SK-MEL-5 (cell line): ENCODE measurements around the gene MCAT. TPM values are rescaled to one million over a fixed set of nuclear protein-coding genes. Genes with fewer than 3 reads are reported as not detected.

Experiments used
- DNase-seq: peaks from one replicate; pipeline ENCODE4 v3.0.0-alpha.2; 2016; ENCODE audit warnings: low read depth, low spot score
- in situ Hi-C: cut with HindIII; loops from 2 replicates; pipeline ENCODE4 v1.10.0; 2016; ENCODE audit warnings: low sequenced_read_pairs, high pct_unique_total_duplicates, low pct_unique_long_range_greater_than_20kb
- total RNA-seq: library from RNA; depleted of rRNA; stranded (reverse); fragments of >200 nt; shearing (Covaris generic); gene quantifications from 2 replicates; pipeline ENCODE4 v1.2.3, GENCODE V29; 2014; rRNA removed

Gene MCAT
- total RNA-seq, 1 experiment from 2014 or later, result 17.3 TPM

DNA sequence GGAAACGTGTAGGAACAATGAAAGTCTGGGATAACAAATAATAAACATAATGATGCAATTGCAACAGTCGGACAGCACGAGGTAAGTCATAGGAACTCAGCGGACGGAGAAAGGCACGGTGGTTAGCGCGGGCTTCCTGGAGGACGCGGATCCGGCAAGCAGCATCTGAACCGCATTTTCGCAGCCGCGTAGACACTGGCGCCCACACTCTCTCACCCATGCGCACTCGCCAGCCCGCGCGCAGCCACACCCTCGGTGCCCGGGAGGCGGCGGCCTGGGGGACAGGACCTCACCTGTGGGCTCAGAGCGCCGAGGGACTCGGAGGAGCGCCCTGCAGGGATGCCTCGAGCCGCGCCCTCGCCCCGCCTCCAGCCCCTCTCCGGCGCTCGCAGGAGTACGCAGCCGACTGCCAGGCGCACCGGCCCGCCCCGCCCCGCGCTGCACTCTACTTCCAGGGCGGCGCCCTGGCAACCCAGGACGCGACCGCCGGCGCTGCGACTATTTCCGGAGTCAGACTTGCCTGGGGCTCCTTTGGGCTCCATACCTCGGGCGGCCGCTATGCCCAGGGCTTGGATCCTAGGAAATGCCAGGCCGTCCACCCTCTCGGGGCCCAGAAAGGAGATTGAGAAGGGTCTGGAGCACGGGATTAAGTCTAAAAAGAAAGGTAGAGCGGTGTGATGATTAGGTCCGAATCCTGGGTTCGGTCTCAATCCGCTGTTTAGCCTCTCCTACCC lies 54.0 kb downstream of the MCAT start, which contains the start of gene TTLL1:
TTLL1 (minus strand) TSS at position 408 of the 734 bp plus-strand sequence. CDS start 13,805 bp downstream, outside the sequence.
- DNase-seq, result peak; percentile 91
- in situ Hi-C loops, result no loop called here

DNA sequence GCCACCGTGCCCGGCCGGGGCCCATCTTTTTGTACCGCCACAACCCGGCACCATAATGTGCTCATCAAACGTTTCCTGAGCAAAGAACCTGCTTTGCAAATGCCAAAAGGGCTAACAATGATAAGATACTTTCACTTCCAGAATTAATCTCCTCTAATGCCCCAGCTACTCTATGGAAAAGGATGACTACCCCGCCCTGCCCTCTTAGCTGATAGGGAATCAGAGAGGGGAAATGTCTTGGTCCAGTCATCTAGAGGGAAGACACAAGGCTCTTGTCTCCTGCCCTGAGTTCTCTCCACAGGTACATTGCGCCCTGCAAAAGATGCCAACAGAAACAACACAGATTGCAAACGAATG lies 54.6 kb downstream of the MCAT start:
- no peak for DNase-seq
- in situ Hi-C loops, result no loop called here

DNA sequence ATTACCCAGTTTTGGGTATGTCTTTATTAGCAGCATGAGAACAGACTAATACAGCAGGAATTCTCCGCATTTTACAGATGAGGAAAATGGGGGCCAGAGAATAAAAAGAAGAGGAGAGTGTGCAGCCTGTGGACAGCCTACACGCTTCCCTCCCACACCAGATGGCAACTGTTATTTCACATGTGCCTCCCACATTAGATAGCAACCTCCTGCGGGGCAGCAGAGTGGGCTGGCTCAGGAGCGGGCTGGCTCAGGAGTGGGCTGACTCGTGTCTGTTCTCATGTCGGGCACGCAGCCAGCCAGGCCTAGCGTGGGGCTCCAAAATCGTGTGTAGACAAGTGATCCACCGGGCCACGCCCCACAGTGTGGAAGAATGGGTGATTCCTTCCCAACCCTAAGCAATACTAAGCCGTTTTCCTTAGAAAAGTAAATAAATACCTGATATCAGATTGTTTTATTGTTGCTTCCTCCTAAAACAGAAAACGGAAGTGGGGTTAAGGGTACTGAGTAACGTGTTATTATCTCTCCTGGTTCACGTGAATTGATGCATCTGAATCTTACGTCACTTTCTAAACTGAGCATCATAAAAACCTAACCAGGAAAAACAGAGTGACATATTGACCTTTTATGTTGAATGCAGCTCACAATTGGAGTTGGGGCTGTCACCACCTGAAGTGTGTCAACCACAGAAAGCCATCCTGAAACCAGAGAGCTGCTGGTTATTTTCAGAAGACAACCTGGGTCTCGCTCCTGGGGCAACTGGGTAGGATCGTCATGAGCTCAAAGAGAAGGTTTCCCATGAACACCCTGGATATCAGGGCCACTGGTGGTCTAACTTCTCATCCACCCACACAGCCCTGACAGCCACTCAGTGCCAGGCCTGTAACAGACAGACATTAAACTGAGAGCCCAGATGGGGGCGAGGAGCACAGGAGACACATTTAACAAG lies 57.3 kb downstream of the MCAT start:
- in situ Hi-C loops, result no loop called here
- DNase-seq, result no peak

Other genes starting within 250 kb of the MCAT start
- gene PACSIN2, start 128.2 kb downstream of the MCAT start, total RNA-seq, result 197 and 210 TPM in 2 replicates
- gene TTLL1, start 54.0 kb downstream of the MCAT start, total RNA-seq, result 5.8 and 6.2 TPM in 2 replicates
- 8.0 and 9.2 TPM in 2 replicates for gene BIK, start 32.6 kb downstream of the MCAT start, total RNA-seq
- gene TSPO, start 8.2 kb upstream of the MCAT start, total RNA-seq, result 227 and 244 TPM in 2 replicates
- gene TTLL12, start 43.7 kb upstream of the MCAT start, total RNA-seq, result 68.9 and 79.4 TPM in 2 replicates
- gene SCUBE1, start 200.0 kb upstream of the MCAT start, total RNA-seq, result 0.05 and 0.11 TPM in 2 replicates